ENCODE results near the gene PRRT4.

The PRRT4 gene

DNA sequence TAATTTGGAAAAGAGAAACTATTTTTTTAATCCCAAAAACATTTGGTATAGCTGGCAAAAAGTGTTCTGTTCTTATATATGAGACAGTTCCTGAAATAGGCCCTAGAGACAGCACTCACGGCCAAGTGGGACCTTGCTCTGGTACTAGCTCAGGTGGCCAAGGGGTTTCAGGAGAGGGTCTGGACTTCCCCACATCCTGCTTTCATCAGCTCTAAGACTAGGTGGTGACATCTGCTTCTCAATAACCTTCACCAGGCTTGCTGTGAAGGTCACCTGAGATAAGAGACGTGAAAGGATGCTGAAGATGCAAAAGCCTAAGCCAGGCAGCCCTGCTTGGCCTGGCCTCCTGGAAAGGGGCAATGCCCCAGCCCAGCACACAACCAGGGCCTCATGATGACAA lies 58.4 kb downstream of the PRRT4 start:
- no peak for TF ChIP-seq MYC (IDR thresholded peaks at IDR 0.05; ENCODE audit: low read depth, low read length)
- TF ChIP-seq POLR2A (IDR thresholded peaks at IDR 0.05; ENCODE audit: extremely low read depth, insufficient read length): no peak
- TF ChIP-seq CTCF (IDR thresholded peaks at IDR 0.05; ENCODE audit: low read depth, low read length): no peak
- TF ChIP-seq, protein P1, sequence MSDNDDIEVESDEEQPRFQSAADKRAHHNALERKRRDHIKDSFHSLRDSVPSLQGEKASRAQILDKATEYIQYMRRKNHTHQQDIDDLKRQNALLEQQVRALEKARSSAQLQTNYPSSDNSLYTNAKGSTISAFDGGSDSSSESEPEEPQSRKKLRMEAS (IDR thresholded peaks at IDR 0.05; ENCODE audit: low read depth, low read length): no peak
- DNase-seq (ENCODE audit: low read depth): no peak
- H3K4me3 ChIP-seq (ENCODE audit: low read depth, low read length): no peak overlapping the region

GRCh38 chr7:128302139-128302538 lies 59.4 kb downstream of the PRRT4 start:
- H3K4me3 ChIP-seq (ENCODE audit: low read depth, low read length): no peak overlapping the region
- TF ChIP-seq, protein P1 (IDR thresholded peaks at IDR 0.05; ENCODE audit: low read depth, low read length): no peak
- no peak for TF ChIP-seq CTCF (IDR thresholded peaks at IDR 0.05; ENCODE audit: low read depth, low read length)
- no peak for TF ChIP-seq MYC (IDR thresholded peaks at IDR 0.05; ENCODE audit: low read depth, low read length)
- no peak for TF ChIP-seq POLR2A (IDR thresholded peaks at IDR 0.05; ENCODE audit: extremely low read depth, insufficient read length)
- DNase-seq (ENCODE audit: low read depth): no peak
